AG09309 (cell line): ENCODE measurements around the gene MEF2C.

Experiments
- DNase-seq: peaks from one replicate; pipeline ENCODE4 v3.0.0-alpha.2; 2010; ENCODE audit warnings: low read depth
- H3K4me3 ChIP-seq: 2 replicates; pipeline ENCODE4 v1.5.1; 2011; ENCODE audit warnings: mild to moderate bottlenecking, low read depth, low read length, moderate library complexity; ENCODE audit not compliant: control insufficient read depth
- CTCF ChIP-seq: IDR thresholded peaks from 2 replicates; pipeline ENCODE4 v1.5.1; 2011; ENCODE audit warnings: mild to moderate bottlenecking, low read depth, low read length, inconsistent platforms; ENCODE audit not compliant: insufficient read depth, control insufficient read depth; ENCODE audit errors: missing control alignments

Gene MEF2C

DNA sequence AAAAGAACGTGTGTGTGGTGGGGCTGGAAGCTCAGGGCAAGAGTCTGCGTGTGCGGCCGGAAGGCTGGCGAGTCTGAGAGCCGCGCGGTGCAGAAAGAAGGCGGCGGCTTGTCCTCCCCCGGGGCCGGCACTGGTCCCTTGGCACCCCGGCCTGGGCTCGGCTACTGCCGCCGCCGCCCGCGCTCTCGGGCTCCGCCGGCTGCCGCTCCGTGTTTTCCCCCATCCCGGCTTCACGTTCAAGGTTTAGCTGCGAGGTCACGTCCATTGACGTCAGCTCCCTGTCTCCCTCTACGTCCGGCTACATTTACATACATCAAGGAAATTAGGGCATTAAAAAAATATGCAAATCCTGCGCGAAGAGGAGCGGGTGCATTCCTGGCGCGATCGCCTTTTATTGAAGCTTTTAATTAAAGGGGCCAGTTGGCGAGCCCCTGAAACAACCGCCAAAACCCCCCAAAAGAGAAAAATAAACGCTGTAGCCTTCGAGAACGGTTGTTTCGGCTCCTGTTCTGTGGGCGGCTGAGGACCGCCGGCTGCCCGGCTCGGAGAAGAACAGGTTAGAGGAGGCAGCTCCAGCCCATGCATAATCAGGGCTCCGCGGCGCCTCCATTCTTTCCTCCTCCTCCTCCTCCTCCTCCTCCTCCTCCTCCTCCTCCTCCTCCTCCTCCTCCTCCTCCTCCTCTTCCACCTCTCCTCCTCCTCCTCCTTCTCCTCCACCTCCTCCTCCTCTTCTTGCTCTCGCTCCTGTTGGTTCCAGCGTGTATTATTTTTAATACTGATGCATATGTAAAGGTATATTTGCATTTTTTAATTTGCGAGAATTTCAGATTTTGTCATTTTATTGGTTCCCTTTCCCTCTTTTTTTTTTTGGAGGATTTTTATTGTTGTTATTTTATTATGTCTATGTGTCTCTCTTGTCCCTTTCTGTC, 207.0 kb downstream of the MEF2C start:
- no peak for DNase-seq
- no peak for TF ChIP-seq CTCF
- peak overlapping the region; percentile 13 for H3K4me3 ChIP-seq

GRCh38 chr5:88675168-88675707, 207.7 kb downstream of the MEF2C start:
- H3K4me3 ChIP-seq, result no peak overlapping the region; the same call in 1 of the 2 replicates
- DNase-seq, result no peak
- no peak for TF ChIP-seq CTCF

- TF ChIP-seq CTCF, result no peak
- peak overlapping the region; percentile 28 for H3K4me3 ChIP-seq
- DNase-seq, result no peak
These were observed 208.4 kb downstream of the MEF2C start for GRCh38 chr5:88674356-88675167.

- DNase-seq, result no peak
- no peak overlapping the region for H3K4me3 ChIP-seq
These were observed 209.5 kb downstream of the MEF2C start for GRCh38 chr5:88673253-88674105.

GRCh38 chr5:88672644-88673252, 210.2 kb downstream of the MEF2C start:
- no peak for TF ChIP-seq CTCF
- no peak for DNase-seq
- H3K4me3 ChIP-seq, result no peak overlapping the region

More at GRCh38 chr5:88673253-88674105, 209.5 kb downstream of the MEF2C start:
- no peak for TF ChIP-seq CTCF
